ENCODE data around the gene SH3TC1.

SH3TC1 gene

DNA sequence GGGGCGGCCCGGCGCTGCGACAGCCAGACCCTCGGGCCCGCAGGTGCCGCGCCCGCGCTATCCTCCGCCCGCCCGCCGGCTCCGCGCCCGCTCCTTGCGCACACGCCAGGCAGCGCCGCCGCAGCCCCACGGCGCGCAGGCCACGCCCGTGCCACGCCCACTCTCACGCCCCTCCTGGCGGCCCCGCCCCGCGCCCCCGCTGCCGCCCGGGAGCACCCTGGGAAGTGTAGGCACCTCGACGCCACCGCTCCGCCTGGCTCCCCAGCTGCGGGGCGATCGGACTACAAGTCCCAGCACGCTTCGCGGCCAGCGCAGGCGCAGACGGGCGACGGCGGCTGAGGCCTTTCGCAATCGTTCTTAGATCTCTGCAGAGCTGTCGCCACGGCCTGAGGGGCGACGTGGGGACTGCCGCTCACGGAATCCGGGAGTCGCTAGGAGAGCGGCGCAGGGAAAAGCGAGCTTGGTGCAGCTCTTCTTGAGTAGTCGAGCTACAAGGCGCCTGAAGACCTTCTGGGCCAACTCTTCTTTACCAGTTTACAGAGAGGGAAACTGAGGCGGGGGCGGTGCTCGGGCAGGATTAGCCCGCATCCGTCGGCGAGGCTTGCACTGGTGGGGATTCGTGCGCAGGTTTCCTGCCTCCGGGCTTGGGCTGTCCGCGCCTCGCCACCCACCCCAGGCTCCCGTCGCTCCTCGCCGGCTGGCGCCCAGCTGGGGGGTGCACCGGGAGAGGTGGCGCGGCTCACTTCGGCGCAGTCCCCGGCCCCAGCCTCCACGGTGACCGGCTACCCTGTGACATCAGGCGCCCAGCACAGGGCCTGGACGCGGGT lies 40.2 kb upstream of the SH3TC1 start, which contains the start of gene ABLIM2:
Gene ABLIM2, minus strand, starts transcription at position 104 of the 827 bp plus-strand sequence. CDS start 124 bp downstream, outside the sequence.
- FAIRE-seq (no peak), DNase-seq (ENCODE audit: insufficient read length, low spot score) (peak; percentile 86)
- TF ChIP-seq, protein P1, sequence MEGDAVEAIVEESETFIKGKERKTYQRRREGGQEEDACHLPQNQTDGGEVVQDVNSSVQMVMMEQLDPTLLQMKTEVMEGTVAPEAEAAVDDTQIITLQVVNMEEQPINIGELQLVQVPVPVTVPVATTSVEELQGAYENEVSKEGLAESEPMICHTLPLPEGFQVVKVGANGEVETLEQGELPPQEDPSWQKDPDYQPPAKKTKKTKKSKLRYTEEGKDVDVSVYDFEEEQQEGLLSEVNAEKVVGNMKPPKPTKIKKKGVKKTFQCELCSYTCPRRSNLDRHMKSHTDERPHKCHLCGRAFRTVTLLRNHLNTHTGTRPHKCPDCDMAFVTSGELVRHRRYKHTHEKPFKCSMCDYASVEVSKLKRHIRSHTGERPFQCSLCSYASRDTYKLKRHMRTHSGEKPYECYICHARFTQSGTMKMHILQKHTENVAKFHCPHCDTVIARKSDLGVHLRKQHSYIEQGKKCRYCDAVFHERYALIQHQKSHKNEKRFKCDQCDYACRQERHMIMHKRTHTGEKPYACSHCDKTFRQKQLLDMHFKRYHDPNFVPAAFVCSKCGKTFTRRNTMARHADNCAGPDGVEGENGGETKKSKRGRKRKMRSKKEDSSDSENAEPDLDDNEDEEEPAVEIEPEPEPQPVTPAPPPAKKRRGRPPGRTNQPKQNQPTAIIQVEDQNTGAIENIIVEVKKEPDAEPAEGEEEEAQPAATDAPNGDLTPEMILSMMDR (IDR thresholded peaks at IDR 0.05; ENCODE audit: insufficient read depth, missing control alignments): no peak

DNA sequence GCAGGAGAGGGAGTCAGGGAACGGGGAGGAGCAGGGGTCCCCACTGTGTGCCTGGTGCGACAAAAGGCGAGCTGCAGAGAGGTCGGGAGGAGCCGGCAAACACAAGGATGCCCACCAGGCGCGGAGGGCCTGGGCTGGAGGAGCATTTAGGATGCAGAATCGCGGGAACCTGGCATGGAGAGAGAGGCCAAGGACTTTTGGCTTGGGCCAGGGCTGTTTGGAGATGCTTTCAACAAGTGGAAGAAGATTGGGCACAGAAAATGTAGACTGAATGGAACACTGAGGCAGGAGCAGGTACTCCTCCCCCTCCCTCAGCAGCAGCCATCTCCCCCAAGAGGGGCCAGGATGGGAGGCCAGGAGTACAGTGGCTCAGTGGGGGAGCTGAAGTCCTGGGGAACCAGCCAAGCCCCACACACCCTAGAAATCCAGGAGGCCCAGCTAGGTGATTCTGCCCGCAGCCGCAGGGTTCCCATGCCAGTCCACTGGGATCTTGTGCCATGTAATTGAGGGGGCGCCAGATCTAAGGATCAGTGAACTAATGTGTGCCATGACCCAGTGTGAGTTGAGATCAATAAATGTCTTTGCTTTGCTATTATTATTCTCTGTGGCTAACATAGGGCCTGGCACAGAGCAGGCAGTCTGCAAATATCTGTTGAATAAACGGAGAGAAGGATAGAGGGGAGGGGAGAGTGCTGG lies 39.4 kb upstream of the SH3TC1 start:
- DNase-seq (ENCODE audit: insufficient read length, low spot score) (no peak), FAIRE-seq (no peak)
- TF ChIP-seq, protein P1 (IDR thresholded peaks at IDR 0.05; ENCODE audit: insufficient read depth, missing control alignments): no peak

DNA sequence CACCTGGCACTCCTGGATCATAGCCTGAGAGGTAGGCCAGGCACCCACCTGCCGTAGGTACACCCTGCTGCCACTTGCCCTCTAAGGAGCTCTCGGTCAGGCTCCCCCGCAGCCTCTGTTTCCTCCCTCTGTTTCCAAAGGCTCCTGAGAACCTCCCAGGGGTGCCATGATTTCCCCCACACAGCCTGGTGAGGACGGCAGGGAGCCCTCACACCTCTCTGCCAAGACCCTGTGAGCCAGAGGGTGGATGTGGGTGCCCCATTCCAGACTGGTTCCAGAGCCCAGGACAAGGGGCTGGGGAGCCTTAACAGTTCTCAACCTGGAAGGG lies 38.9 kb upstream of the SH3TC1 start:
- DNase-seq (ENCODE audit: insufficient read length, low spot score) (no peak), FAIRE-seq (no peak)
- TF ChIP-seq, protein P1 (IDR thresholded peaks at IDR 0.05; ENCODE audit: insufficient read depth, missing control alignments): no peak

GRCh38 chr4:8160572-8160971 lies 38.5 kb upstream of the SH3TC1 start:
- TF ChIP-seq, protein P1 (IDR thresholded peaks at IDR 0.05; ENCODE audit: insufficient read depth, missing control alignments): no peak
- no peak for DNase-seq (ENCODE audit: insufficient read length, low spot score)
- FAIRE-seq: no peak

DNA sequence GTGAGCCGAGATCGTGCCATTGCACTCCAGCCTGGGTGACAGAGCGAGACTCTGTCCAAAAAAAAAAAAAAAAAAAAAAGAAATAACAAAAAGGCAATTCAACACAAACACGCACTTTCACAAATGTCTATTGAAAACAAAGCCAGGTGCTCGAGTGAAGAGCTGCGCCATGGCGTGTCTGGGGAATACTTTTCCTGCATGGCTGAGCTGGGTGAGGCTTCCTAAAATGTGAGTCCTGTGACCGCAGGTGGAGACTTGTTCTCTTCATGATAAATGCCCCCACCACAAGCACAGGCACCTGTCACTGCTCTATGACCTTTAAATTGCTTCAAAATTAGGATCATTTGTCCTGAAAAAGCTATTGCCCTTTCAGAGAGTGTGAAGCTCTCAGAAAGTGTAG lies 36.5 kb upstream of the SH3TC1 start:
- DNase-seq (ENCODE audit: insufficient read length, low spot score) (no peak), FAIRE-seq (no peak)
- TF ChIP-seq, protein P1 (IDR thresholded peaks at IDR 0.05; ENCODE audit: insufficient read depth, missing control alignments): no peak

GRCh38 chr4:8163026-8163425 lies 36.1 kb upstream of the SH3TC1 start:
- DNase-seq (ENCODE audit: insufficient read length, low spot score) (no peak), FAIRE-seq (no peak)
- TF ChIP-seq, protein P1 (IDR thresholded peaks at IDR 0.05; ENCODE audit: insufficient read depth, missing control alignments): no peak
